OCI-M2 (cell line): ENCODE measurements around the gene CRYL1.

Source experiments
- DNase-seq: peaks from one replicate; lab custom pipeline; 2025; ENCODE audit not compliant: unreplicated experiment; lab: John Stamatoyannopoulos, UW

CRYL1 gene

DNA sequence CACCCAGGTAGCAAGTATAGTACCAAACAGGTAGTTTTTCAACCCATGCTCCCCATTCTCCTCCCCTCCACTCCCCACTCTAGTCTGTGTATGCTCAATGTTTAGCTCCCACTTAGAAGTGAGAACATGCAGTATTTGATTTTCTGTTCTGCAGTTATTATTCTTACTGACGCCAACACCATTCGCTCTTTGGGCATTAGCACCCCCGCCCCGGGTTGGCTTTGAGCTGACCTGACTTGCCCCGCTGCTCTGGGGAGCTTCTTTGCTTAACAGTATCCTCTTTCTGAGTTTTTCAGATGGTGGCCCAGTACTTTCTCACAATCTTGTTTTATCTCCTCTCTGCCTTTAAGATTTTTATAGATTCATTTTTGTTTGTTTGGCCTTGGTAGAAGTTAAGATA, 138.7 kb downstream of the CRYL1 start:
- no peak for DNase-seq

DNA sequence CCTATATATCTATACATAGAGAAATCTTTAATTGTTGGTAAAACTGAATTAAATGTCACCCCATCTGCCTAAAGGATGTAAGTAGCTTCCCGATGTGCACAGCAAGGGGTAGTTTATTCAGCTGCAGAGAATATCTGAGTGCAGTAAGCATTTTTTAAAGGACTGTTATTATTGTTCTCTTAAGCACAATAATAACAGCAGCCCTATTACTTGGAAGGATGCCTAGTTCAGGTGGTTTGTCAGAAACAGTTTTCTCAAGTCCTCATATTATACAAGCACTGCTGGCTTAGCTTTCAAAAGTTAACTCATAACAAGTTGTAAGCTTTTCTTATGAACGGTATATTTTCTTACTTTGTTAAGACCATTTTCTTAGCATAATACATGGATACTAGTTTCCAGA, 142.6 kb downstream of the CRYL1 start:
- no peak for DNase-seq

DNA sequence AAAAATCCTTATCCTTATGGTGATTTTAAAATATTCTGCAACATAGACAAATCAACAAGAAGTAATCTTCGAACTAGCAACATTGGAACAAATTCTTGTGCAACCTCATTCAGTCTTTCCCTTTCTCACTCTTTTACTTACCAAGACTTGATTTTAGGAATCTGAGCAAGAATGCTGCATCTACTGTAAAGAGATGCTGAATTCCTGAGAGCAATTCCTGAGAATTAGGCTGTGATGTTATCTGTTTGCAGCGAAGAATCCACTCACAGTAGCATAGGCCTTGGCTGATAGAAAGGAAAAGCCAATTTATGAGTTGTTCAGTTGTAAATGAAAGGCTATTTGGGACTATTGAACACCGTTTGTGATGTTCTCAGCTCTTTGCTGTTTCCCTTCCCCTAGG, 144.3 kb downstream of the CRYL1 start:
- no peak for DNase-seq

DNA sequence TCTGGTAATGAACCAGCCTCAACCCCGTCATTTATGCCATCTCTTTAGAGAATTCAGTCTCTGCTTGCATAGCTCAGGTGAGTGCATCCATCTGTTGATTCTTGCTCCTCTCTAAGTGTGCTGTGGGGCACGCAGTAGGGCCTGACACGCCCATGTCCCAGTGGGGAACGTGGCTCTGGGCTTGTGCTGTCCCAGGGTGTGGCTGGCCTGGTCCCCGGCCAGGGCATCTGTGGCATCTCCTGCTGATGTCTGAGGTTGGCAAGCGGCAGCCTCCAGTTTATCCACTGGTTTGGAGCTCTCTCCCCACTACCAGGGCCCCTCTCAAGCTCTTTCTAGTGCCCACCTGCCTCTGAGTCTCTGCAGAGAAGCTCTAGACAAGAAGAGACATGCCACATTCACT, 146.9 kb downstream of the CRYL1 start:
- no peak for DNase-seq

DNA sequence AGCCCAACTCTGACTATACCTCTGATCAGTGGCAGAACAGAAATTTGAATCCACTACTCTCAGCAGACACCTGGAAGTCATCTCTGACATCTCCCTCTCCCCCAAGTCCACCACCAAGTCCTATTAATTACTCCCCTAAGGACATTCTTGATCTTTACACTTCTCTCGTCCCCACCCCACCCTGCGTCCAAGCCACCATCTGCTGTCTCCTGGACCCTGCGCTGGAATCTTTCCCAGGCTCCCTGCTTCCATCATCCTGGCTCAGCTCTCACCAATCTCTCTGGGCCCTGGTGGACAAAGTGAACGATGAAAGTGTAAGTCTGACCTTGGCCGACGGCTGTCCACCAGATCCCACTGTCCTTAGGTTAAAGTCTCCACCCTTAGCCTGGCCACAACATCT, 147.9 kb downstream of the CRYL1 start:
- no peak for DNase-seq

DNA sequence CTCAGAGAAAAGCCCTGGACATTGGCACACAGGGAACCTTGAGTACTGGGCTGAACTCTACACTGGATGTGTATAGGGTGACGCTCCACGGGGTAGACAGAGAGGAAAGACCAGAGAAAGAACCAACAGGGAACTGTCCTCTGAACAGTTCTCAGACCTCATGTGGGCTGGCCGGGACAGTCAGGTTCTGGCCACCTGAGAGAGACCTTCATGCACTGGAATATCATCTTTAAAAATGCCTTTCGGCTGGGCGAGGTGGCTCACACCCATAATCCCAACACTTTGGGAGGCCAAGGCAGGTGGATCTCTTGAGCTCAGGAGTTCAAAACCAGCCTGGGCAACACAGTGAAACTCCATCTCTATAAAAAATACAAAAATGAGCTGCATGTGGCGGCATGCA, 149.8 kb downstream of the CRYL1 start:
- no peak for DNase-seq

DNA sequence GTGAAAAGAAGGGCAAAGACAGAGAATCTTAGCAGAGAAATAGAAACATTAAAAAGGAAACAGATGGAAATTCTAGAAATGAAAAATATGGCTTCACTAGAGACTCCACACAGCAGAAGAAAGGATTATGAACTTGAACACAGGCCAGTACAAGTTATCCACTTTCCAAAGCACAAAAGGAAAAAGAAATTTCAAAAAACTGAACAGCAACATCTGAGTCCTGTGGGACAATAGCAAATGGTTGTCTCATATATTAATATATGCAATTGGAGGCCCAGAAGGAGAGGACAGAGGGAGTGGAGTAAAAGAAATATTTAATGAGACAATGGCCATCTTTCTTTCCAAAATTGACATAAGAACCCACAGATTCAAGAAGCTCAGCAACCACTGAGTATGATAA, 151.8 kb downstream of the CRYL1 start:
- no peak for DNase-seq

DNA sequence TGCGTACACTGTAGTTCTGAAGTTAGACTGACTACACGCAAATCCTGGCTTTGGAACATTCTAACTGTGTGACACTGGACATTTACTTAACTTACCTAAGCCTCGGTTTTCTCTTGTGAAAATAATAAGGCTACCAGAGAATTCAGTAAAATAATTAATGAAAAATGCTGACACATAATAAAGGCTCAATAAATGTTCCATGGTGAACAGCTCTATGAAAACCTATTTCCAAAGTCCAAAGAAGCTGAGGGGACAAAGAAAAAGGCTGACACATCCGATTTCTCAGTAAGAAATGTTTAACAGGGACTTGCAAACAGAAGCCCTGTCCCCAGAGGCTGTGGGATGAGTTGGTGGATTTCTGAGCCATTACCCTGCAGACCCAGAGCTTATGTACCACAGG, 153.8 kb downstream of the CRYL1 start:
- no peak for DNase-seq

DNA sequence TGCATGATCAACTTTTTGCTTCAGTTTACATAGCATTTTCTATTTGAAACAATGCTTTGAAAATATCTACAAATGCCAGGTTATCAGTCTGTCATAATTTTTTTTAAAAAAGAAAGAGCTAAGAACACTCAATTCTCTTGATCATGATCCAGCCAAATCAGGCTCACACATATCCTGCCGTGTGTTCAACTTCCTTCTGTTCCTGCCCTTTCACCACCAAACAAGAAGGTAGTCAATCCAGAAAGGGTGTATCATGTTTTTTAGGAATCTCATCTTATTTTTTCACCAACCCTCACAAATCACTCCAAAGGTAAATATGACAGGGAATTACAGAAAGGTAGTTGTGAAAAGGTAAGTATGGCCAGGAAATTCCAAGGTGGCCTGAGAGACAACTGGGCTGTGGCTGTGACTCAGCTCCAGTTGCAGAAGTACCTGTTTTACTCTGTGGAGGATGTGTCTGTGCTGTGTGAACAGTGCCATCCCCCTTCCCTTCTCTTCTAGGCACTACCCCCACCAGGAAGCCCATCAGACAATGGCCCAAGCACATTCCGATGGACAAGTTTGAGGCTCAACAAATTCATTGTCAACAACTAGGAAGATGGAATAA, 154.7 kb downstream of the CRYL1 start:
- DNase-seq: no peak

DNA sequence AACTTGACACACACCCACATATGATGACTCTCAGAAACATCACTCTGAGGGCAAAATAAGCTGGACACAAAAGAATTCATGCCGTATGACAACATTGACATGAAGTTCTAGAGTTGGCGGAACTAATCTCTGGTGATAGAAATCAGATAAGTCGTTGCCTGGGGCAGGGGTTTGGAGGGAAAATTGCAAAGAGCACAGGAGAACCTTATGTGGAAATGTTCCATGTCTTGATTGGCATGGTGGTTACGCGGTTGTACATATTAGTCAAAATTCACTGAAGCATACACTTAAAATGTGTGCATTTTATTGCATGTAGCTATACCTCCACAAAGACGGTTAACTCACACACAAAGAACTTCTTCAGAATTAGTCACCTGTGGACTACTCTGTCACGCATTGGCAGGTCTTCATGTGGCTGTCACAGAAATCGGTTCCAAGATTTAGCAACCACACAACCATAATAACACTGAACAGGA, 155.7 kb downstream of the CRYL1 start:
- no peak for DNase-seq

DNA sequence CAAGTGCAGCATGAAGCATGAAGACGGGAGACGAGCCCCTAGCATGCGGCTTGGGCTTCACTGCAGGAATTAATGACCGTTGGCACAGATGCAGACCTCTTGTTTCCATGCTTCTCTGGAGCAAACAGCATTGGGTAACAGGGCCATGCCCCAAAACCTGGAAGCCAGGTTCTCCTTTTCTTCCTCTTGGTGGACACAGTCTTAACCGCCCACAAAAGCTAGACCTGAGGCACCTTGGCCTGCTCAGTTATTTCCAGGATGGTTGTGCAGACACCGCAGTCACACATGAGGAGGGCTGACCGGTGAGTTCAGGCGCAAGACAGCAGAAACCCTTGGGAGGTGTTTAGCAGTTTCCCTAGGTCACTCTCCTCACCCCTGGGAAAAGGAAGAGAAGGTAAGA, 159.6 kb downstream of the CRYL1 start:
- DNase-seq: no peak

DNA sequence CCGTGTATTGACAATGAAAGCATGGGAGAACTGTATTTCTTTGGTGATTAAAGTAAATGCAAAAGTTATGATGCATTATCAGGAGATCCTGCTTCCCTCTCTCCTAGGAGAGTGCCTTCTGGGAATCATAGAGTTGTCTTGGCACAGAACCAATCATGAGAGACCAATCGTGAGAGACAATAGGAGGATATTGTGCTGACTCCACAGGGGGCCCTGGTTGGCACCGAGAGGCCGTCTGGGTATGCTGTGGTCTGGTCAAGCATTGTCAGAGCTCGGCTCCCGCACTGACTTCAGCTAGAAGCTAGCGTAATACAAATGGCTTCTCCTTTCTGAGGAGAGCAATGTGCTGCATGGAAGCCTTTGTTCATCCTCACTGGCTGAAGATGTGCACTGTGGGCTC, 162.1 kb downstream of the CRYL1 start:
- DNase-seq: no peak

DNA sequence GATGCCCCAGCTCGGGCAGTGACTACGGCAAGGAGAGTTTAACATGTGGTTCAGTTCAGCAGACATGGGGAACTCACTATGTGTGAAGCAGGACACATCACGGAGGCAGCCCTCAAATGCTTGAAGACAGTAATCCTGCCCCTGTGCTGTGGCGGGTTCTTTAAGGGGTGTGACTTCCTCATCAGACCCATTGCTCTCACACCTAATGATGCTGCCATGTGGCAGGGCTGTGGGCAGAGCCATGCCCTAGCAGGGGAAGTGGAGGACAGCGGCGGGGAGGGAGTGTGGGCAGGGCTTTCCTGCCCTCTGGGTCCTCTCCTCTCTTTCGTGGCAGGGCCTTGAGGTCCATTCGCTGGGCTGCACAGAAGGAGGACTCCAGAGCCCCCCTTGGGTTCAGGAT, 162.5 kb downstream of the CRYL1 start:
- DNase-seq: no peak

DNA sequence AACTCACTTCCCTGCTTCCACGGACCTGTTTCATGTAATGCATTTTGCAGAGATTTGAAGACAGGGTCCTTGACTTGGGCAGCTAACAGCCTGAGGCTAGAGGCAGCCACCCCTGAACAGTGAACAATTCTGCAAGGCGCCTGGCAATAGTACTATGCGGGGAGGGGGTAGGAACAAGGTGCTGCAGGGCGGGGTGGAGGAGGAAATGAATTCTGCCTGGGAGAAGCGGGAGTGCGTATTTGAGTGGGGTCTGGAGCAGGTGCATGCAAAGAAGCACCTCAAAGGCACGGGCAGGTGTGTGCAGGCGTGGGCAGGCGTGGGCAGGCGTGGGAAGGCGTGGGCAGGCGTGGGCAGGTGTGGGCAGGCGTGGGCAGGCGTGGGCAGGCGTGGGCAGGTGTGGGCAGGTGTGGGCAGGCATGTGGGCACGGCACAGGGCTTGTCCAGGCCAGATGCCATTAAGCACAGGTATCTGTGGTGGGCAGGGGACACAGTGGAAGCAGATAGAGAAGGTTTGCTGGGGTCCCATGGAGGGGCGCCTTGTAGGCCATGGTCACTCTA, 163.1 kb downstream of the CRYL1 start:
- no peak for DNase-seq

DNA sequence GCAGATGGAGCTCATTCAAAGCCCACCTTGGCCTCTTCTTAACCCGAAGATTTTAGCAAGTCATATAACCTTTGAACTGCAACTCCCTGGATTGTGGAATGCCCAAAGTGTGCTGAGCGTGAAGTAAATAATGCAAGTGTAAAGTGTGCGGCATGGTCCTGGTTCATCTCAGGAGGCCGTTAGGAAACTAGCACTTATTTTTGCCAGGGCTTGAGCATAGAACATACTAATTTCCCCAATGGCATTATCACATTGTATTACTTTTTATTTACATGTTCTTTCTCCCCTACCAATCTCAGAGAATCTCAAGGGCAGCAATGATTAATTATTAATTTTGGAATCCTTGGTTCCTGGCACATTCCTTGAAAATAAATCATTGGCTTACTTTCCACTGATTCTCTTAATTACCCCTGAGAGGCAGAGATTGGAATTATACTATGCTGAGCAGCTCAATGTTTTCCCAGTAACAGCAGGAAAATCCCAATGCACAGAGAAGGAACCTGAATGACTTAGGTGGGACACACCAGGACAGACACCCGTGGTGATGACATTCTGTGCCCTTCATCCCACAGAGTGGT, 164.7 kb downstream of the CRYL1 start:
- DNase-seq: no peak

DNA sequence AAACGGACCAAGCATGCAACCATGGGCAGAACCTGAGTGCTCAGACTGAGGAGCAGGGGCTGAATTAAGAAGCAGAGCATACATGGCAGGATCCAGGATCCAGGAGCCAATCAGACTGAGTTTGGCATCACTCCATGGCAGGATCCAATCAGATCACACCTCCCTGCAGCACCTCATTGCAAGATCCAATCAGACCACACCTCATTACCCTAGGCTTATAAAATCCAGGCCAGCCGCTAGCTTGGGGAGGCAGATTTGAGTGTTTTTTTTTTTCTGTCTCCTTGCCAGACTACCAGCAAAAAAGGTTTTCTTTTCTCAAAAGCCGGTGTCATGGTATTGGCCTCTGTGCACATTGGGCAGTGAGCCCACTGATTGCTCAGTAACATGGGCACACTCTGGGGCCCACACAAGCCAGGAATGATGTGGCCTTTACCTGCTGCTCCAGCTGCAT, 165.6 kb downstream of the CRYL1 start:
- DNase-seq: no peak

DNA sequence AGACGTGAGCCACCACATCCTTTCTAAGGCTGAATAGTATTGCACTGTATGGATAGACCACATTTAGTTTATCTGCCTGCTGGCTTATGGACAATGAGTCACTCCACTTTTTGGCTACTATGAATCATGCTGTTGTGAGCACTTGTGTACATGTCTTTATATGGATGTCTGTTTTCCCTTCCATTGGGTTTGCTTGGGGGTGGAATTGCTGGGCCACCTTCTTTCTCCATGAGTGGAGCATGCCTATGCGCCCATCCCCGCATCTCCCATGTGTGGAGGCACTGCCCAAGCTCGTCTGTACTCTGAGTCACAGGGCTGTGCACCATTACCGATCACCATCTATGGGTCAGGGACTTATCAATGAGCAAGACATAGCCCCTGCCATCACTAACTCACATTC, 166.3 kb downstream of the CRYL1 start:
- no peak for DNase-seq

DNA sequence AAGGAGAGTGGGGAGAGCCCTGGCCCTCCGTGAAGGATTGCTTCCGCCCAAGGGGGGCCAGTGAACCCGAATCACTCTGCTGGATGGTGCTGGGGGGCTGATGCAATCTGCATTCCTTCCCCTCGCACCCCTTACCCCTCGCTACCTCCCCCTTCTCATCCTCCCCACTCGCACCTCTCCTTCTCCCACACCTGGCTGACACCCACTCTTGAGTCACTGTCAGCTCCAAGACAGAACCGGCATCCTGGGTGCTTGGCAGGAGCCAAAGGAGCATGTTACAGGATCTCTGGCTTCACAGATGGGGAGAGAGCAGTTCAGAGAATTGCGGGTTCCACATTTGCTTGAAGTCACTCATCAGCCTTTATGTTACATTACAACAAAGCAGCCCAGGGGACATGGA, 167.6 kb downstream of the CRYL1 start:
- no peak for DNase-seq

DNA sequence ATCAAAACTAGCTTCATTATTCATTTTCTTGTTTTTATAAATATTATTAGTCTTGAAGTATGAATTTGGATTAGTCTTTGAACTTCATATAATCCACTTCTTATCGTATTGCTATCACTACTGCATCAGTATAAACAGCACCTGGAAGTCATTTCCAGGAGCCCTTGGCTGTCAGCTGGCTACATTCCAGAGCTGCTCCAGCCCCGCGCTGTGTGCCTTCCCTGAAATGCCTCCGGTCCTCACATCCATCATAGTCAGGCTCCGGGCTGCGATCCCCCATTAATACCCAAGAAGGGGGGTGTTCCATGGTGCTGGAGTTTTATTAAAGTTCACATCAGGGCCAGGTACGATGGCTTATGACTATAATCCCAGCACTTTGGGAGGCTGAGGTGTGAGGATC, 169.2 kb downstream of the CRYL1 start:
- DNase-seq: no peak

DNA sequence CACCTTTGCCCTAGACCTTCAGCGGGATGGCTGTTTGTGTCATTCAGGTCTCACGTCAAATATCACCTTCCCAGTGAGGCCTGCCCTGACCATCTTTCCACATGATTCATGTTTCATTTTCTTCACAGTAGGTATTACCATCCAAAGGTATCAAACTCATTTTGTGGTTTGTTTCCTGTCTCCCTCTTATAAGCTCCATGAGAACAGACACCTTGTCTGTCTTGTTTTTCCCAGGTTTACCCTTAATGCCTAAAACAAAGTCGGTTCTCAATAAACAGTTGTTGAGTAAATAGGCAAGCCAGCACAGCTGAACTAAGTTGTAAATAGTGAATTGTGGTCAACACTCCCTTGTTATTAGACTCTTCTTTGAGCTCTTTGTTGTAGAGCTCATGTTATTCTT, 170.9 kb downstream of the CRYL1 start:
- no peak for DNase-seq

DNA sequence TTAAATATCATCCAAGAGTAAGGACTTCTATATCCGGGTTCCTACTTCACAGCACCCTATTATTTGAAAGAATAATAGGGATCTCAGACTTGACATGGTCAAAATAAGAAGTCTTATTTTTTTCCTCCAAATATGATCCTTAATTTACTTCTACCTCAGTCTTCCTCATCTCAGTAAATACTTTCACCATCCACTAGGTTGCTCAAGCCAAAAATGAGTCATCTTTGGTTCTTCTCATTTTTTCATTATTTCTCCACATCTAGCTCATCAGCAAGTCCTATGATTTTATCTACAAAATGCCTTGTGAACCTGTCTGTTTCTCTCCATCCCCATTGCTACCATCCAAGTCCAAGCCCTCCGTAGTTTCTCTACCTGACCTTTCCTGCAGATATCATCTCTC, 171.7 kb downstream of the CRYL1 start:
- no peak for DNase-seq
